Pancreas (tissue), 10 donors: Measurements from ENCODE around the gene TMEM217. TPM values are rescaled to one million over a fixed set of nuclear protein-coding genes. Genes with fewer than 3 reads are reported as not detected.
A peak's percentile ranks its signal among the peaks of the same experiment; 100 is the strongest.

ENCODE experiments used
- ATAC-seq, 4 donors: fragments of 200-7000 bp; cut with Tn5 transposase; one replicate each; pipeline versions ENCODE4 v1.8.0 to v1.9.1; 2020; ENCODE audit warnings: mild to moderate bottlenecking in 4 of 4, moderate library complexity in 4 of 4
- DNase-seq, 6 donors: peaks; one replicate each; pipeline ENCODE4 v3.0.0-alpha.2; 2020
- FAIRE-seq: peaks from 2 replicates; lab custom pipeline; 2012; peaks lifted over from hg19 to GRCh38; lab: Jason Lieb, UNC
- H3K27ac ChIP-seq, 4 donors: fragments of 200-600 bp; sonication (generic); 1 replicate in 3 of 4; 2 replicates in 1 of 4; pipeline versions ENCODE4 v1.5.0 to v1.8.0; 2020
- H3K27me3 ChIP-seq, 4 donors: fragments of 200-600 bp; one replicate each; pipeline ENCODE4 v1.8.0; 2021
- H3K36me3 ChIP-seq, 3 donors: fragments of 200-600 bp; sonication (generic) in 1 of 3; one replicate each; pipeline versions ENCODE4 v1.5.0 to v1.8.0; 2020 to 2021
- H3K4me1 ChIP-seq, 3 donors: fragments of 200-600 bp; one replicate each; pipeline ENCODE4 v1.8.0; 2021
- H3K4me3 ChIP-seq, 4 donors: fragments of 200-600 bp; sonication (generic) in 2 of 4; one replicate each; pipeline versions ENCODE4 v1.5.0 to v1.8.0; 2020 to 2021
- H3K9me3 ChIP-seq, 4 donors: fragments of 200-600 bp; one replicate each; pipeline ENCODE4 v1.8.0; 2021
- WGBS, 2 donors: extraction: QIAGEN DNeasy Blood & Tissue Kit; methylation state at CpG; one replicate each; pipeline ENCODE4 v1.1.7; 2013; 5-methylcytosine and 5-hydroxymethylcytosine counted together
- intact Hi-C, 3 donors: fragments of 100-400 bp; cut with DNase I; formaldehyde crosslinking; loops; one replicate each; pipeline versions ENCODE4 v1.11.1 to v1.14.2; 2022
- polyA plus RNA-seq, 2 donors: library from polyadenylated mRNA; stranded (reverse); fragments of 200-250 nt; gene quantifications; one replicate each; pipeline ENCODE4 v1.2.3, GENCODE V29; 2013
- total RNA-seq, 6 donors: library from RNA; stranded (reverse); fragmentation: NEBNext Ultra II Directional in 4 of 6; extraction: Animal tissue kit (Norgen Biotek cat#: 25700) in 4 of 6; gene quantifications; one replicate each; pipeline versions ENCODE4 v1.2.1 to v1.2.4, GENCODE V29; 2021 to 2023
- TF ChIP-seq, protein P1 (sequence below), 4 donors: fragments of 200-600 bp; sonication (generic) in 3 of 4; IDR thresholded peaks; one replicate each; pipeline versions ENCODE4 v1.5.0 to v1.8.0; 2021; ENCODE audit warnings: antibody characterized with exemption in 4 of 4
- donor health status: healthy with polysubstance abuse.
- donor health status: DM: no; HTN: no; CAD: no; lungs with moderate emphysema.
- donor health status: DM: no; HTN: no; CAD: no.
- donor health status: control.
- donor health status: control.
- donor health status: Bipolar disorder and iron deficiency.
- donor health status: DM: yes; HTN: yes; CAD: no.
- donor health status: DM: no; HTN: no; CAD: no.
- donor health status: DM: no; HTN: no; CAD: no.
- donor health status: DM: yes; HTN: yes; CAD: no.

The TMEM217 gene
- total and polyA plus RNA-seq, 8 donors, result 0.19 to 2.1 (median 1.3) TPM

- H3K4me1 ChIP-seq, result peaks cover 17 to 44% (median 19%) of the 10 kb centered on the region in 3 donors
- intact Hi-C loops, result no loop called here
- TF ChIP-seq, protein P1, sequence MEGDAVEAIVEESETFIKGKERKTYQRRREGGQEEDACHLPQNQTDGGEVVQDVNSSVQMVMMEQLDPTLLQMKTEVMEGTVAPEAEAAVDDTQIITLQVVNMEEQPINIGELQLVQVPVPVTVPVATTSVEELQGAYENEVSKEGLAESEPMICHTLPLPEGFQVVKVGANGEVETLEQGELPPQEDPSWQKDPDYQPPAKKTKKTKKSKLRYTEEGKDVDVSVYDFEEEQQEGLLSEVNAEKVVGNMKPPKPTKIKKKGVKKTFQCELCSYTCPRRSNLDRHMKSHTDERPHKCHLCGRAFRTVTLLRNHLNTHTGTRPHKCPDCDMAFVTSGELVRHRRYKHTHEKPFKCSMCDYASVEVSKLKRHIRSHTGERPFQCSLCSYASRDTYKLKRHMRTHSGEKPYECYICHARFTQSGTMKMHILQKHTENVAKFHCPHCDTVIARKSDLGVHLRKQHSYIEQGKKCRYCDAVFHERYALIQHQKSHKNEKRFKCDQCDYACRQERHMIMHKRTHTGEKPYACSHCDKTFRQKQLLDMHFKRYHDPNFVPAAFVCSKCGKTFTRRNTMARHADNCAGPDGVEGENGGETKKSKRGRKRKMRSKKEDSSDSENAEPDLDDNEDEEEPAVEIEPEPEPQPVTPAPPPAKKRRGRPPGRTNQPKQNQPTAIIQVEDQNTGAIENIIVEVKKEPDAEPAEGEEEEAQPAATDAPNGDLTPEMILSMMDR (IDR thresholded peaks at IDR 0.05), result no peak
- no peaks in the 10 kb centered on the region for H3K27me3 ChIP-seq
- H3K27ac ChIP-seq, result peak overlapping the region in 3 of 4 donors; percentile 6 to 90 (median 85)
- FAIRE-seq, result no peak
- H3K4me3 ChIP-seq, result no peak overlapping the region
- peak in 3 of 4 donors; percentile 11 to 26 (median 16) for ATAC-seq
- WGBS, 2 donors, result 94 to 100% methylated on average over 1 of the region's 1 CpG
- H3K36me3 ChIP-seq, result no peaks in the 10 kb centered on the region
- no peaks in the 10 kb centered on the region for H3K9me3 ChIP-seq
- peak in 1 of 6 donors; percentile 40 for DNase-seq
These were observed 15.4 kb downstream of the TMEM217 start for GRCh38 chr6:37242429-37243052.

DNA sequence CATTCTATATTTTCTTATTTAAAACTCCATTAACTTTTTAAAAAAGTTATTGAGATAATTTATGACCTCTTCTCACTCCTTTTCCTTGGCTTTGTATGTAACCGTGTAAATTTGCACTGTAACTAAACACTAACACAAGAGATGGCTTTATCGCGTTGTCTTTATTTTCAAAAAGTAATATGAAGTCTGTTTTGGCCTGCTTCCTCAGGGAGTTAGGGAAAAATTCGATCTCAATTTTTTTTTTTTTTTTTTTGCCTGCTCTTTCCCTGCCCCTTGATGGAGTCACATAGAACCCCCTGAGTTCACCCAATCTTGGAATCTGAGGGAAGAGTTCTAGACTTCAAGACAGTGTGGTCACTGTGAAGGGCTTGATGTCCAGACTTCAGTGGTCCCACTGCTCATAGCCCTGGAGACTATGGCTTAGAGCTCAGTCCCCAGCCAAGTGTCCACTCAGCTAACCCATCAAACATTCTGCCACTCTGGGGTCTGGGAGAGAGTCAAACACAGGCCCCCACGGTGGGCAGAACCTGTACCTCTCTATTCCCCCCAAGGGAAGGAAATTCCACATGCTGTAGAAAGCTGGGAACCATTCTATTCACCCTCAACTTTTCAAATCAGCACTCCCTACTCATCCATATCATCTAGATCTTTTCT, 16.0 kb downstream of the TMEM217 start:
- whole genome bisulfite sequencing, 2 donors, result 74 to 80% methylated on average over 5 of the region's 5 CpGs
- no peak for FAIRE-seq
- TF ChIP-seq, protein P1 (IDR thresholded peaks at IDR 0.05), result no peak

GRCh38 chr6:37241131-37241530, 16.8 kb downstream of the TMEM217 start:
- TF ChIP-seq, protein P1 (IDR thresholded peaks at IDR 0.05), result no peak
- 94 to 96% methylated on average over 6 of the region's 6 CpGs for WGBS, 2 donors
- no peak for DNase-seq
- ATAC-seq, result no peak
- Histone ChIP-seq H3K9me3 (no peaks in the 10 kb centered on the region), H3K4me1 (peaks cover 17 to 44% (median 19%) of the 10 kb centered on the region in 3 donors), H3K27ac (peak overlapping the region in 1 of 4 donors; percentile 80), H3K36me3 (no peaks in the 10 kb centered on the region), H3K4me3 (no peak overlapping the region), H3K27me3 (no peaks in the 10 kb centered on the region)
- FAIRE-seq, result no peak
- intact Hi-C loops, result no loop called here

More for the DNA sequence above, 16.0 kb downstream of the TMEM217 start:
- ATAC-seq (no peak), DNase-seq (no peak)
- Histone ChIP-seq H3K4me1 (peaks cover 17 to 44% (median 19%) of the 10 kb centered on the region in 3 donors), H3K36me3 (no peaks in the 10 kb centered on the region), H3K9me3 (no peaks in the 10 kb centered on the region), H3K4me3 (no peak overlapping the region), H3K27ac (peak overlapping the region in 3 of 4 donors; percentile 6 to 90 (median 85)), H3K27me3 (no peaks in the 10 kb centered on the region)
- intact Hi-C loops, result no loop called here

- H3K27ac ChIP-seq, result peak overlapping the region in 3 of 4 donors; percentile 53 to 80 (median 71)
- peaks cover 14 to 42% (median 16%) of the 10 kb centered on the region in 3 donors for H3K4me1 ChIP-seq
- intact Hi-C loops, result no loop called here
- FAIRE-seq (peak; percentile 41), ATAC-seq (peak; percentile 43 to 56 (median 48)), DNase-seq (peak; percentile 72 to 92 (median 83))
- H3K4me3 ChIP-seq, result no peak overlapping the region
- TF ChIP-seq, protein P1 (IDR thresholded peaks at IDR 0.05), result no peak
- no peaks in the 10 kb centered on the region for H3K9me3 ChIP-seq
- no peaks in the 10 kb centered on the region for H3K27me3 ChIP-seq
- 46 to 48% methylated on average over 4 of the region's 4 CpGs for WGBS, 2 donors
- no peaks in the 10 kb centered on the region for H3K36me3 ChIP-seq
These were observed 17.8 kb downstream of the TMEM217 start for GRCh38 chr6:37239950-37240713.
